Prostate gland (tissue), 2 donors: Measurements from ENCODE around the gene BATF3. TPM values are rescaled to one million over a fixed set of nuclear protein-coding genes. Genes with fewer than 3 reads are reported as not detected.

Source experiments
- DNase-seq: peaks from one replicate; pipeline ENCODE4 v3.0.0-alpha.2; 2019; ENCODE audit warnings: low spot score
- H3K27ac ChIP-seq, 2 donors: fragments of 200-600 bp; sonication (generic); 2 replicates each; pipeline ENCODE4 v1.5.1; 2017 to 2019
- H3K27me3 ChIP-seq: fragments of 200-600 bp; sonication (generic); replicated peaks from 2 replicates; pipeline ENCODE4 v1.5.1; 2019; ENCODE audit not compliant: insufficient read depth
- H3K36me3 ChIP-seq, 2 donors: fragments of 200-600 bp; sonication (generic); 1 replicate in 1 of 2; 2 replicates in 1 of 2; pipeline versions ENCODE4 v1.5.1 to v1.8.1; 2017 to 2019
- H3K4me1 ChIP-seq: fragments of 200-600 bp; sonication (generic); replicated peaks from 2 replicates; pipeline ENCODE4 v1.5.1; 2019
- H3K4me3 ChIP-seq, 2 donors: fragments of 200-600 bp; sonication (generic); 2 replicates each; pipeline ENCODE4 v1.5.1; 2017 to 2019
- H3K9me3 ChIP-seq: fragments of 200-600 bp; sonication (generic); 2 replicates; pipeline ENCODE4 v1.5.1; 2017
- CTCF ChIP-seq, 4 experiments: fragments of 200-600 bp in 2 of 4; fragments of 450-650 bp in 2 of 4; sonication (generic) in 2 of 4; IDR thresholded peaks; 1 replicate in 3 of 4; 2 replicates in 1 of 4; pipeline ENCODE4 v1.5.1; 2016 to 2019; ENCODE audit warnings: antibody characterized with exemption in 4 of 4, mild to moderate bottlenecking in 2 of 4, moderate library complexity in 2 of 4
- POLR2A ChIP-seq: fragments of 450-650 bp; IDR thresholded peaks from one replicate; pipeline ENCODE4 v1.6.1; 2016; ENCODE audit warnings: antibody characterized with exemption, mild to moderate bottlenecking
- POLR2AphosphoS5 ChIP-seq: sonication (generic); formaldehyde crosslinking; IDR thresholded peaks from one replicate; pipeline ENCODE4 v1.6.1; 2017; ENCODE audit warnings: antibody characterized with exemption
- WGBS: methylation state at CpG from one replicate; pipeline ENCODE4 v1.1.5; 2018; 5-methylcytosine and 5-hydroxymethylcytosine counted together
- intact Hi-C: fragments of 100-400 bp; cut with DNase I; formaldehyde crosslinking; loops from one replicate; pipeline ENCODE4 v1.14.2; 2022
- total RNA-seq, 2 donors: library from RNA; depleted of rRNA; stranded (reverse); fragments of >200 nt; gene quantifications; one replicate each; pipeline ENCODE4 v1.1.0, GENCODE V29; 2016

BATF3 gene
- total RNA-seq, 2 donors from 2014 or later: 4.0 TPM; not detected in 1

DNA sequence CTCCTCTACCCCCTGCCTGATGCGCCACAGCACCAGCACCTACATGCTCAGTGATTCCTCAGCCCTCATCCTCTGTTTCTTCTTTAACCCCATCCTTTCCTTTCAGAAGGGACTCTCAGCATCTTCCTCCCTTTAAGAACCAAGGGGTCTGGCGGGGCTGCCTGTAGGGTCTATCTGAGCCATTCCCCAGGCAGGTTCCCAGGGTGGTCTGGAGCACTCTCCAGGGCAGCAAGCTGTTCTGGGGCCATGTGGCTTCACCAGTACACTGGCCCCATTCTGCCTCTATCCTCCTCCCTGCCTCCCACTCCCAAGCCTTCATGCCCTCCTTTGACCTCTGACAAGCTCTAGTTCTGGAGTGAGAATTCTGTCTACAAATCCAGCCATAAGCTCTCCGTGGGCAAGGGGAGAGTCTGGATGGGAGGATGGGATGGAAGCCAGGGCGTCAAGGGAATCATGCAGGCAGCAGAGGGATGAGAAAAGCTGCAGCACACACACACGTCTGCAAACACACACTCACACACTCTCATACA is 10.4 kb downstream of the BATF3 start:
- DNase-seq: no peak
- Histone ChIP-seq H3K4me1 (no peaks in the 10 kb centered on the region), H3K36me3 (no peaks in the 10 kb centered on the region), H3K9me3 (no peaks in the 10 kb centered on the region), H3K27me3 (no peaks in the 10 kb centered on the region), H3K27ac (no peak overlapping the region), H3K4me3 (no peak overlapping the region)
- WGBS: 73% methylated on average over 5 of the region's 5 CpGs
- no peak for TF ChIP-seq POLR2AphosphoS5
- TF ChIP-seq POLR2A: no peak
- TF ChIP-seq CTCF (IDR thresholded peaks at IDR 0.05): no peak
- intact Hi-C loops: no loop called here

DNA sequence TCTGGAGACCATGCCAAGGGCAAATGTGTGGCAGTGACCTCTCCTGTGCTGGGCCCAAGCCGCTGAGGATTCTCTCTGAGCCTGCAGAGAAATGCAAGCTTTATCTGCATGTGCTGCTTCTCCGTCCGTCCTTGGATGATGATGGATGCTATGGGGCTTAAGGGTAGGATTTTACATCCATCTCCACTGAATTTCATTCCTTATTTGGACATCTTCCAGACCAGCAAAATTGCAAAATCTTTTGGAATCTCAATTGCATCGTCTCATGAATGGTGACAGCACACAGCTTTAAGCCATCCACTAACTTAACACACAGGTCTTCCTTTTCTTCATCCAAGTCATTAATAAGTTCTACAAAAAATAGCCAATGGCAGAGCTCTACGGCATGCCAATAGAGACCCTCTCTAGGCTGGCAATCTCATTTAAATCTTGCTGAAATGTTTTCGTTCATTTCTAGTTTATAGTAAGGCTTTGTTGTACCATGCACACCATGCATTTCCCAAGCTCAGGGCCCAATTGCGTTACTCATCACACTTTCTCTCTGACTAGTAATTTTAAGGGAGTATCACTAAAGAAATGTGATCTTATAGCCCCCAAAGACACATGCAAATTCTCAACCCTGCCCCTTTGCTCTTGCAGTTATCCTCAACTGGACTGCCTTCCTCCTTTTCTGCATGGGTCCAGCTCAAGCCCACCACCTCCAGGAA is 11.1 kb downstream of the BATF3 start:
- no peak for DNase-seq
- no peak overlapping the region for H3K27ac ChIP-seq
- intact Hi-C loops: no loop called here
- H3K27me3 ChIP-seq: no peaks in the 10 kb centered on the region
- TF ChIP-seq POLR2A: no peak
- no peak for TF ChIP-seq CTCF (IDR thresholded peaks at IDR 0.05)
- no peak for TF ChIP-seq POLR2AphosphoS5
- H3K4me3 ChIP-seq: no peak overlapping the region
- no peaks in the 10 kb centered on the region for H3K36me3 ChIP-seq
- no peaks in the 10 kb centered on the region for H3K4me1 ChIP-seq
- WGBS: 83% methylated on average over 7 of the region's 7 CpGs
- H3K9me3 ChIP-seq: no peaks in the 10 kb centered on the region

DNA sequence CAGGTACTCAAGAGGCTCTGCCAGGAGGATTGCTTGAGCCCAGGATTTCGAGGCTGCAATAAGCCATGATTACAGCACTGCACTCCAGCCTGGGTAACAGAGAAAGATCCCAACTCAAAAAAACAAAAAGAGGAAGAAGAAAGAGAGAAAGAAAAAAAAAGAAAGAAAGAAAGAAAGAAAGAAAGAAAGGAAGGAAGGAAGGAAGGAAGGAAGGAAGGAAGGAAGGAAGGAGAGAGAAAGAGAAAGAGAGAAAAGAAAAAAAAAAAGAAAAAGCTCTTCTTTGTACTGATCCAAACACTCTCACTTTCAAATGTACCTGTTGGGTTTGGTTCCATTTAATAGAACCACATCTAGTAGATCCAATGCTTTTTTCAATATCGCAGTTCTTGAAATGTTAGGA is 11.8 kb downstream of the BATF3 start:
- TF ChIP-seq POLR2A (no peak), CTCF (IDR thresholded peaks at IDR 0.05) (no peak), POLR2AphosphoS5 (no peak)
- H3K36me3 ChIP-seq: no peaks in the 10 kb centered on the region
- intact Hi-C loops: no loop called here
- H3K27ac ChIP-seq: no peak overlapping the region
- H3K9me3 ChIP-seq: no peaks in the 10 kb centered on the region
- no peak for DNase-seq
- no peak overlapping the region for H3K4me3 ChIP-seq
- no peaks in the 10 kb centered on the region for H3K4me1 ChIP-seq
- WGBS: 100% methylated on average over 2 of the region's 2 CpGs
- H3K27me3 ChIP-seq: no peaks in the 10 kb centered on the region

GRCh38 chr1:212686591-212686990 is 13.0 kb downstream of the BATF3 start:
- no peak for DNase-seq
- H3K4me3 ChIP-seq: no peak overlapping the region
- no peaks in the 10 kb centered on the region for H3K9me3 ChIP-seq
- H3K36me3 ChIP-seq: no peaks in the 10 kb centered on the region
- TF ChIP-seq CTCF (IDR thresholded peaks at IDR 0.05) (no peak), POLR2A (no peak), POLR2AphosphoS5 (no peak)
- no peaks in the 10 kb centered on the region for H3K27me3 ChIP-seq
- no peaks in the 10 kb centered on the region for H3K4me1 ChIP-seq
- H3K27ac ChIP-seq: no peak overlapping the region
- WGBS: 88% methylated on average over 11 of the region's 11 CpGs
- intact Hi-C loops: no loop called here

DNA sequence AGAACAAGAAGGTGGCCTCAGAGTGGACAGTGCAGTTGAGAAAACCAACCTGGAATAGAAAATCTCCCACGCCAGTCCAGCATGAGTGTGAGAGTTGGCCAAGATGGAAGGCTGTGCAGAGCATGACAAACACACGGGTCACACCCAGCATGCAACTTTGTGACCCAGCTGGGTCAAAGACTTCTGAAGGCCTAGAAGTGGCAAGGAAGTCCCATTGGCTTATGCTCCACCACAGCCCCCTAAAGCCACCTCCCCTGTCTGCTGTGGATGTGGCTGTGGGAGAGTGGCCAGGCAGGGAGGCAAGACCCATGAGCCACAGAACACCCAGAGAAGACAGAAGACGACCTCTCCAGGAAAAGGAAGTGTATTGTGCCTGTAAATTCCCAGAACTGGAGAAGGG is 13.6 kb downstream of the BATF3 start:
- intact Hi-C loops: no loop called here
- TF ChIP-seq POLR2A (no peak), POLR2AphosphoS5 (no peak), CTCF (IDR thresholded peaks at IDR 0.05) (no peak)
- H3K4me1 ChIP-seq: no peaks in the 10 kb centered on the region
- H3K27ac ChIP-seq: no peak overlapping the region
- no peaks in the 10 kb centered on the region for H3K36me3 ChIP-seq
- H3K27me3 ChIP-seq: no peaks in the 10 kb centered on the region
- H3K4me3 ChIP-seq: no peak overlapping the region
- no peak for DNase-seq
- H3K9me3 ChIP-seq: no peaks in the 10 kb centered on the region
- 75% methylated on average over 3 of the region's 3 CpGs for WGBS
